Neural progenitor cell (in vitro differentiated cells): ENCODE data around the gene BPIFB6.

ENCODE experiments used
- EZH2 ChIP-seq: fragments of 200-600 bp; sonication (generic); IDR thresholded peaks from 2 replicates; pipeline ENCODE4 v1.6.1; 2017; ENCODE audit warnings: antibody characterized with exemption, mild to moderate bottlenecking, moderate library complexity
- EZH2phosphoT487 ChIP-seq: fragments of 200-600 bp; sonication (generic); IDR thresholded peaks from 2 replicates; pipeline ENCODE4 v1.6.1; 2017; ENCODE audit warnings: antibody characterized with exemption
- TF ChIP-seq, protein P1 (sequence below): fragments of 200-600 bp; sonication (generic); IDR thresholded peaks from 2 replicates; pipeline ENCODE4 v1.5.1; 2017; ENCODE audit warnings: antibody characterized with exemption, mild to moderate bottlenecking

DNA sequence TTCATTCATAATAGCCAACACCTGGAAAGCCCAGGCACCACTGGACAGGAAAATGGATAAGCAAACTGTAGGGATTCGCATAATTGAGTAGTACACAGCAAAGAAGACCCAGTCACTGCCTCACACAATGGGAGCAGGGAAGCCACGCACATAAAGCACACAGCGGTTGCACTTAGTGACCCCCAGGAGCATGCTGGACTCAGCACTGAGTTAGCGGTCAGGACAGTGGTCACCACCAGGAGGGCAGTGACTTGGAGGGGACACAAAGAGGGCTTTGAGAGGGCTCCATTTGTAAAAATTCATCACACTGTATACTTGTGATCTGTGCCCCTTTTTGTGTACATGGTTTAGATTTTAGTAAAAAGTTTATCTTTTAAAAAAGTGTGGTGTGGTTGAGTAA, 19.9 kb downstream of the BPIFB6 start:
- TF ChIP-seq, protein P1, sequence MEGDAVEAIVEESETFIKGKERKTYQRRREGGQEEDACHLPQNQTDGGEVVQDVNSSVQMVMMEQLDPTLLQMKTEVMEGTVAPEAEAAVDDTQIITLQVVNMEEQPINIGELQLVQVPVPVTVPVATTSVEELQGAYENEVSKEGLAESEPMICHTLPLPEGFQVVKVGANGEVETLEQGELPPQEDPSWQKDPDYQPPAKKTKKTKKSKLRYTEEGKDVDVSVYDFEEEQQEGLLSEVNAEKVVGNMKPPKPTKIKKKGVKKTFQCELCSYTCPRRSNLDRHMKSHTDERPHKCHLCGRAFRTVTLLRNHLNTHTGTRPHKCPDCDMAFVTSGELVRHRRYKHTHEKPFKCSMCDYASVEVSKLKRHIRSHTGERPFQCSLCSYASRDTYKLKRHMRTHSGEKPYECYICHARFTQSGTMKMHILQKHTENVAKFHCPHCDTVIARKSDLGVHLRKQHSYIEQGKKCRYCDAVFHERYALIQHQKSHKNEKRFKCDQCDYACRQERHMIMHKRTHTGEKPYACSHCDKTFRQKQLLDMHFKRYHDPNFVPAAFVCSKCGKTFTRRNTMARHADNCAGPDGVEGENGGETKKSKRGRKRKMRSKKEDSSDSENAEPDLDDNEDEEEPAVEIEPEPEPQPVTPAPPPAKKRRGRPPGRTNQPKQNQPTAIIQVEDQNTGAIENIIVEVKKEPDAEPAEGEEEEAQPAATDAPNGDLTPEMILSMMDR, result no peak
- TF ChIP-seq EZH2 (no peak), EZH2phosphoT487 (no peak)
